HepG2 (cell line): ENCODE results near the gene CMIP. TPM values are rescaled to one million over a fixed set of nuclear protein-coding genes. Genes with fewer than 3 reads are reported as not detected.

Source experiments
- ATAC-seq: fragments of 200-7000 bp; cut with Tn5 transposase; 3 replicates; pipeline ENCODE4 v1.9.1; 2020; ENCODE audit warnings: mild to moderate bottlenecking, moderate library complexity
- BruUV-seq: library from RNA; stranded (reverse); fragments of 400-500 nt; replicated peaks from 2 replicates; lab custom pipeline; 2021; lab: Mats Ljungman, UMichigan
- CTCF ChIA-PET: fragments of 300-600 bp; formaldehyde crosslinking; extraction: SDS; loops from one replicate; lab custom pipeline; 2021; ENCODE audit warnings: low total read pairs, inconsistent platforms, low intra/inter-chr PET ratio; lab: Yijun Ruan, JAX
- POLR2A ChIA-PET: fragments of 350-600 bp; sonication (Branson Sonifier 250); formaldehyde crosslinking; loops from one replicate; lab custom pipeline; 2020; ENCODE audit warnings: antibody characterized with exemption, inconsistent platforms; lab: Yijun Ruan, JAX
- DNase-seq: peaks from one replicate; pipeline ENCODE4 v3.0.0-alpha.2; 2015; ENCODE audit warnings: low spot score
- FAIRE-seq: peaks from 3 replicates; lab custom pipeline; 2011; peaks lifted over from hg19 to GRCh38; lab: Jason Lieb, UNC
- H2AFZ ChIP-seq: one replicate; pipeline ENCODE4 v1.6.1; 2011; ENCODE audit warnings: low read length, inconsistent platforms
- H3K27ac ChIP-seq: fragments of 300-600 bp; 3 replicates; pipeline ENCODE4 v1.8.0; 2011; ENCODE audit warnings: mixed run types, mild to moderate bottlenecking, mixed read lengths, low read length, inconsistent platforms; ENCODE audit not compliant: insufficient read depth; ENCODE audit errors: extremely low read length
- H3K27me3 ChIP-seq, 2 experiments: fragments of 200-600 bp in 1 of 2; 2 replicates in 1 of 2; 3 replicates in 1 of 2; pipeline versions ENCODE4 v1.6.0 to v1.8.0; 2011; ENCODE audit warnings: low read length in 2 of 2, mild to moderate bottlenecking in 2 of 2, moderate library complexity in 2 of 2, inconsistent platforms in 1 of 2; ENCODE audit not compliant: insufficient read depth in 2 of 2, control insufficient read depth in 1 of 2
- H3K36me3 ChIP-seq, 2 experiments: fragments of 200-600 bp in 1 of 2; replicated peaks in 1 of 2; 2 replicates in 1 of 2; 3 replicates in 1 of 2; pipeline versions ENCODE4 v1.5.1 to v1.8.0; 2011; ENCODE audit warnings: low read length in 2 of 2, inconsistent platforms in 1 of 2; ENCODE audit not compliant: insufficient read depth in 2 of 2, control insufficient read depth in 1 of 2
- H3K4me1 ChIP-seq: 2 replicates; pipeline ENCODE4 v1.5.1; 2012; ENCODE audit warnings: low read length, inconsistent platforms; ENCODE audit not compliant: insufficient read depth
- H3K4me2 ChIP-seq: 2 replicates; pipeline ENCODE4 v1.6.0; 2011; ENCODE audit warnings: low read depth, low read length, inconsistent platforms
- H3K4me3 ChIP-seq, 3 experiments: fragments of 200-600 bp in 1 of 3; sonication (generic), shearing (Covaris generic) in 1 of 3; replicated peaks in 1 of 3; 2 replicates each; pipeline ENCODE4 v1.5.1; 2011 to 2016; ENCODE audit warnings: low read length in 3 of 3, inconsistent platforms in 2 of 3, low read depth in 2 of 3, mild to moderate bottlenecking in 2 of 3, control low read depth in 1 of 3, mixed read lengths in 1 of 3; ENCODE audit not compliant: insufficient read depth in 1 of 3
- H3K79me2 ChIP-seq: one replicate; pipeline ENCODE4 v1.6.1; 2011; ENCODE audit warnings: low read length, inconsistent platforms; ENCODE audit not compliant: insufficient read depth
- H3K9ac ChIP-seq: 2 replicates; pipeline ENCODE4 v1.6.0; 2011; ENCODE audit warnings: mild to moderate bottlenecking, low read depth, low read length, inconsistent platforms; ENCODE audit not compliant: insufficient read depth
- H3K9me3 ChIP-seq: 2 replicates; pipeline ENCODE4 v1.5.1; 2012; ENCODE audit warnings: mild to moderate bottlenecking, low read length
- H4K20me1 ChIP-seq: 2 replicates; pipeline ENCODE4 v1.6.0; 2011; ENCODE audit warnings: inconsistent platforms, mild to moderate bottlenecking, low read length, moderate library complexity; ENCODE audit not compliant: insufficient read depth
- ATF7 ChIP-seq, 2 experiments: fragments of 450-650 bp in 1 of 2; sonication (generic) in 1 of 2; formaldehyde crosslinking in 1 of 2; IDR thresholded peaks; 2 replicates each; pipeline versions ENCODE4 v1.4.0 to v1.6.1; 2016 to 2020; ENCODE audit warnings: antibody characterized with exemption in 1 of 2, mild to moderate bottlenecking in 1 of 2, missing genetic modification reagents in 1 of 2
- ELF1 ChIP-seq: sonication (generic); formaldehyde crosslinking; IDR thresholded peaks from 2 replicates; pipeline ENCODE4 v1.4.0; 2020; ENCODE audit warnings: missing genetic modification reagents
- KLF9 ChIP-seq: IDR thresholded peaks from 2 replicates; pipeline ENCODE4 v1.6.1; 2016; ENCODE audit warnings: low read depth
- PHB2 ChIP-seq: fragments of 450-650 bp; IDR thresholded peaks from 2 replicates; pipeline ENCODE4 v1.6.1; 2018; ENCODE audit not compliant: partially characterized antibody
- RAD21 ChIP-seq: fragments of 450-650 bp; formaldehyde crosslinking; IDR thresholded peaks from 2 replicates; pipeline ENCODE4 v1.5.0; 2020; ENCODE audit warnings: mild to moderate bottlenecking
- SRSF9 ChIP-seq: fragments of 200-400 bp; formaldehyde crosslinking; IDR thresholded peaks from 2 replicates; pipeline ENCODE4 v1.6.1; 2018; ENCODE audit warnings: borderline replicate concordance, mild to moderate bottlenecking, low read depth, low read length; ENCODE audit not compliant: insufficient read depth, poor library complexity, severe bottlenecking
- WGBS: methylation state at CpG from one replicate; pipeline ENCODE4 v1.1.6; 2017; ENCODE audit warnings: low lambda C conversion rate; 5-methylcytosine and 5-hydroxymethylcytosine counted together
- in situ Hi-C: cut with HindIII; loops from 2 replicates; pipeline ENCODE4 v1.10.0; 2017; ENCODE audit warnings: low pct_unique_long_range_greater_than_20kb; ENCODE audit not compliant: extremely low pct_ligation_motif_present
- intact Hi-C: fragments of 100-400 bp; cut with micrococcal nuclease; formaldehyde crosslinking; loops from one replicate; pipeline ENCODE4 v1.10.0; 2022; ENCODE audit not compliant: unreplicated experiment
- polyA plus RNA-seq, 8 experiments: library from polyadenylated mRNA; depleted of rRNA in 3 of 8; stranded (reverse) in 7 of 8; unstranded in 1 of 8; fragments of >200 nt; fragmentation: Illumina TruSeq in 4 of 8; extraction: Trizol in 4 of 8; gene quantifications; 2 replicates each; pipeline versions ENCODE4 v1.2.1 to v1.2.3, GENCODE V29; 2011 to 2016; ENCODE audit warnings: low read depth in 4 of 8, missing spikeins in 1 of 8, mixed read lengths in 1 of 8; ENCODE audit not compliant: insufficient read depth in 1 of 8
- total RNA-seq, 5 experiments: library from RNA; depleted of rRNA; stranded (reverse); fragments of >200 nt; fragmentation: Illumina TruSeq; extraction: Trizol; gene quantifications; 2 replicates each; pipeline ENCODE4 v1.2.3, GENCODE V29; 2016; ENCODE audit warnings: low read depth in 1 of 5
- TF ChIP-seq, protein P1 (sequence below): sonication (generic); formaldehyde crosslinking; IDR thresholded peaks from 2 replicates; pipeline ENCODE4 v1.4.0; 2020; ENCODE audit warnings: missing genetic modification reagents, mild to moderate bottlenecking, borderline replicate concordance

The CMIP gene
- total and polyA plus RNA-seq, 2 of the 13 experiments (the other 11 are each of a cell fraction or from before 2014, with no cell fraction given): 10.9 to 18.1 TPM

DNA sequence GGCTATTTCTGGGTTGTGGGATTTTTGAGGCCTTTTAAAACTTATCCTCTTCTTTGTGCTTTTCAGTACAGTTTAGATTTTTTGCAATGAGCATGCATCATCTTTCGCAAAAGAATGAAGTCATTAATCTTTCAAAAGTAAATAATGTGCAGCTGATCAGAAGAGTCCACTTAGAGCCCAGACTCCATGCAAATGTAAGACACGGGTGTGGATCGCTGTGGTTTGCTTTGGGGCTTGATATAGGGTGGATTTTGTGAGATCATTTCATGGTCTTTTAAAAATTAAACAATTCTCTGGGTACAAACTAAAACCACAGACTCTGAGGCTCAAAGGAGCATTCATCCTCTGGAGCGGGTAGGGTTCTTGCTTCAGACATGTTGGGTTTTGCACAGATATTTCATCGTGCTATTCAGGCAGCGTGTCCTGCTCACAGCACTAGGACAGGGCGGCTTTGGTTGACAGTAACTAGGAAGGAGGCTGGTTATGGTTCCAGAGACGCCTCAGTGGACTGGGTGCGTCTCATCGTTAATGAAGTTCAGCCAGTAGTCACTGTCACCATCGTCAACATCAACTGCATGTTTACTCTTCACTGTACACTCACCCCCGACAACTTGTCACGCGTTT is 205.1 kb downstream of the CMIP start:
- ChIA-PET POLR2A (no interaction called here), CTCF (no interaction called here)
- Histone ChIP-seq H3K79me2 (peaks cover 30% of the 10 kb centered on the region), H3K4me2 (no peak overlapping the region), H3K9ac (no peak overlapping the region), H3K36me3 (peaks cover 46 to 71% of the 10 kb centered on the region in 2 experiments), H3K27me3 (no peaks in the 10 kb centered on the region), H3K4me3 (no peak overlapping the region), H3K27ac (no peak overlapping the region), H4K20me1 (peaks cover 64% of the 10 kb centered on the region), H3K4me1 (peaks cover 5% of the 10 kb centered on the region), H3K9me3 (no peaks in the 10 kb centered on the region), H2AFZ (no peak overlapping the region)
- FAIRE-seq (no peak), DNase-seq (no peak), ATAC-seq (no peak)
- intact Hi-C loops: no loop called here
- 93% methylated on average over 14 of the region's 14 CpGs for WGBS
- no TSS peak for BruUV-seq
- TF ChIP-seq PHB2 (no peak), ATF7 (IDR thresholded peaks at IDR 0.05) (no peak), ATF7 (CRISPR knock-in tag; IDR thresholded peaks at IDR 0.05) (no peak), SRSF9 (no peak), RAD21 (CRISPR knock-in tag) (no peak), KLF9 (CRISPR knock-in tag) (no peak), ELF1 (CRISPR knock-in tag) (no peak)
- TF ChIP-seq, protein P1, sequence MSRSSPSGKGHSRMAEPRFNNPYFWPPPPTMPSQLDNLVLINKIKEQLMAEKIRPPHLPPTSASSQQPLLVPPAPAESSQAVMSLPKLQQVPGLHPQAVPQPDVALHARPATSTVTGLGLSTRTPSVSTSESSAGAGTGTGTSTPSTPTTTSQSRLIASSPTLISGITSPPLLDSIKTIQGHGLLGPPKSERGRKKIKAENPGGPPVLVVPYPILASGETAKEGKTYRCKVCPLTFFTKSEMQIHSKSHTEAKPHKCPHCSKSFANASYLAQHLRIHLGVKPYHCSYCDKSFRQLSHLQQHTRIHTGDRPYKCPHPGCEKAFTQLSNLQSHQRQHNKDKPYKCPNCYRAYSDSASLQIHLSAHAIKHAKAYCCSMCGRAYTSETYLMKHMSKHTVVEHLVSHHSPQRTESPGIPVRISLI (CRISPR knock-in tag): no peak
- TF ChIP-seq, all 625 proteins: peak for 0
- in situ Hi-C loops: no loop called here
